Activated CD8-positive, alpha-beta memory T cell treated with anti-CD3 and anti-CD28 coated beads, Interleukin-2, amount 50 U/mL, for 24 hours (primary cell): ENCODE results near the gene PGBD5.

ENCODE experiments used
- DNase-seq: peaks from one replicate; pipeline ENCODE4 v3.0.0-alpha.2; 2020; ENCODE audit errors: extremely low read depth

The PGBD5 gene

DNA sequence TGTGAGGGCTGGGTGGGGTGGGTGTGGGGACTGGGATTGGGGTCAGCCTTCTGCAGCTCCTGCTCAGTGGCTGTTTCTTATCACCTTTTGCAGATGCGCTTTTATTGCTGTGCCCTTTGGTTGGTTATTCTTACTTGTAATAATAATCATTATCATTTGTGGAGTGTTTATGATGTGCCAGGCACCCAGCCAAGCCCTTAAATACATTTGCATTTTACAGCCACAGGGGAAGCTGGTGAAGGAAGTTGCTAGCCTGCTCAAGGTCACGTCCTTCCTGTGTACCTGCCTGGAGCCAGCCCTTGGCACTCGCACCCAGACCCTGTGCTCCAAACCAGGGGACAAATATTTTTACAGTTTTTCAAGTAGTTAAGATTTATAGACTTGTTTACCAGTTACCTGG, 144.0 kb downstream of the PGBD5 start:
- no peak for DNase-seq

DNA sequence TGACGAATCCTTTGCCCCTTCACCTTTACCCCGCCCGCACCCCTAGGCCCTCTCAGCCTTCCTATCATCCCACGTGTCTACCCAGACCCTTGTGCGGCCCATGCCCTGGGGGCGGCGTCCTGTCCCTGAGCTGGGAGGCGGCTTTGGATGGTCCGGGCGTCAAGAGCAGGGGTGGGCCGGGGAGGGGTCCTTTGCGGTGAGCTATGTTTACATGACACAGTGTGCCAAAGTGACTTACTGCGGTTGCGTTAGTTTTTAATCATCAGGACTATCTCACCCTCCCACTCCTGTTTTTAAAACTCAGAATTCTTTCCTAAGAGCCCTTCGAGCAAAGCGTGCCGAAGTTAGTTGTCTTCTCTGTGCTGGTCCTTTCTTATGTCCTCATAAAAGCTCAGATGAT, 144.6 kb downstream of the PGBD5 start:
- no peak for DNase-seq

GRCh38 chr1:230280906-230281413, 145.2 kb downstream of the PGBD5 start:
- no peak for DNase-seq

DNA sequence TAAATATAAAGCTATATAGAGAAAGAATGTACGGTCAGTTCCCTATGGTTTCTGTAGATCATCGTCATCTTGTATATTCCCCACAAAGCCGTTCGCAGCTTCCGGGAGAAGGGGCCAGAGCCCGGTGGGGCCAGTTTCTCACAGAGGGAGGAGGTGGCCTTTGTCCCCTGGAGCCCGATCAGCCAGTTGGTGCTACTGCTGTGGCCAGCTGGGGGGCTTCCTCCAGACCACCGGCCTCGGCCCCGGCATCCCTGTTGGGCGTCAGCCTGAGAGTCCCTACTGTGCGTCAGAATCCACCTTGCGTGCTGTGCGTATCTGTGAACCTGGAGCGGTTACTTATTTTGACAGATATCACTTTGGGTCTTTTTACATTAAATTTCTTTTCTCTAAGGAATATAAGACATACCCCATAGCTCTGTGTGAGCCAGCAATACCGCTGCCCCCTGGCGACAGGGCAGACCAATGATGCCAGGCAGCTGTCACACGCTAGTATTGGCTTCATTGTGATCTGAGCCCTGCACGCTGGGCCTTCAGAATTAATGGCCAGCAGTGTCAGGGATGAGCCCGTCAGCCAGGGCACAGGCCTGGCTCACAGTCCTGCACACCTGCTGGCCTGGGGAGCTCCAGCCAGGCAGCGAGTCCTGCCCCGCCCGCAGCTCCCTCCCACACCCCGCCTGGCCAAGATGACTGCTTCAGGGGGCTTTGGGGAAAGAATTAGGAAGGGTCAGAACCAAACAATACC, 145.9 kb downstream of the PGBD5 start:
- DNase-seq, result no peak

GRCh38 chr1:230279583-230279945, 146.6 kb downstream of the PGBD5 start:
- DNase-seq, result no peak

DNA sequence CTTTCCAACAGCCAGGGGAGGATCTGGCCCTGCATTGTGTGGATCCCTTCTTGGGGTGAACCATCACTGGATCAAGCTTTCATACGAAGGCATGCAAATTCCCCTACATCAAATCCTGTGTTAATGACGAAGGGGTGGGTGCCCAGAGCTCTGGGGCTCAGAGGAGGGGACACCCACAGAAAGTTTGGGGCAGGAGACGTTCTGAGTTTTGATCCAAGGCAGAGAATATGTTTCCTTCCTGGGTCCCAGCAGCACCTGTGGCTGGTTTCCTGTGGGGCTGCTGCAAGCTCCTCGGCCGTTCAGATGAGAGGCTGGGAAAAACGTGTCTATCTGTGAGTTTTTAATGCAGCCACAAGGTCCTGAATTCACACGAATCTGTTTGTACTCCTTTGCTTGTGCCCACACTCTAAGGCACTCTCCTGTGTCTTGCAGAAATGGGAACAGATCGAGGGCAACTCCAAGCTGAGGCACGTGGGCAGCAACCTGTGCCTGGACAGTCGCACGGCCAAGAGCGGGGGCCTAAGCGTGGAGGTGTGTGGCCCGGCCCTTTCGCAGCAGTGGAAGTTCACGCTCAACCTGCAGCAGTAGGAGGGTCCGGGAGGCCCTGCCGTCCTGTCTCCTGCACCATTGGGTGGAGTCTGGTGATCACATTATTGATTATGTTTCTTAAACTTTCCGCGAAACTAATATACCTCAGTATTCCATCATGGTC, 147.1 kb downstream of the PGBD5 start:
- DNase-seq, result no peak

DNA sequence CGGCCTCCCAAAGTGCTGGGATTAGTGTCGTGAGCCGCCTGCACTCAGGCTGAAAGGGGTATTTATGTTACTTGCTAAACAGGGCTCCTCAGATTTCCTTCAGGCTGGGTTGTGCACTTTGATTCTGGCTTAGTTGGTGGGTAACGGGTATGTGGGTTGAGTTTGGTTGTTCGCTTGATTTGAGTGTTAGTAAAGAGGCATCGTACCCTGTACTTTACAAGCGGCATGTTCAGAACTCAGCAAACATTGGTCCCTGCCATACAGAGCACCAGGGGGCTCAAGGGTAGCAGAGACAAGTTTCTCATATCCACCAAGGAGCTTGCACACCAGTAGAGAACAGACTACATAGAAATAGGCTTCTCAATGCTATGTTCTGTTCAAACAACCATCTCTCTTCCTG, 147.8 kb downstream of the PGBD5 start:
- no peak for DNase-seq

- no peak for DNase-seq
Measured at GRCh38 chr1:230277201-230278025, 148.7 kb downstream of the PGBD5 start.

DNA sequence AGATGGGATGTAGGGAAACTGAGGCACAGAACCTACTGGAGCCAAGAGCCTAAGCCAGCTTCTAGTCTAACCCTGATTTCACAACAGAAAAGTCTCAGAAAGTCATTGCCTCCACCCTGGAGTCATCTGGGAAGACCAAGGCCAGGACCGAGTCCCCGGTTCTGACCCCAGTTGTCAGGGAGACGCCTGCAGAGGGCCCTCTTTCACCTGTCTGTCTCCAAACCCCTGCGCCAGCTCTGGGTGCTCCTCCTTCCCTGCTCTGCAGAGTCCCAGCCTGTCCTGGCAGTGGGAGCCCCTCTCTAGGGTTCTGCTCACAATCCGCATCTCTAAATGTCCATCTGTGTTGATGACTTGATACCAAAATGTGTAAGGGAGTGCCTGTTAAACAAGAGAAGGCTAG, 149.7 kb downstream of the PGBD5 start:
- DNase-seq, result no peak

DNA sequence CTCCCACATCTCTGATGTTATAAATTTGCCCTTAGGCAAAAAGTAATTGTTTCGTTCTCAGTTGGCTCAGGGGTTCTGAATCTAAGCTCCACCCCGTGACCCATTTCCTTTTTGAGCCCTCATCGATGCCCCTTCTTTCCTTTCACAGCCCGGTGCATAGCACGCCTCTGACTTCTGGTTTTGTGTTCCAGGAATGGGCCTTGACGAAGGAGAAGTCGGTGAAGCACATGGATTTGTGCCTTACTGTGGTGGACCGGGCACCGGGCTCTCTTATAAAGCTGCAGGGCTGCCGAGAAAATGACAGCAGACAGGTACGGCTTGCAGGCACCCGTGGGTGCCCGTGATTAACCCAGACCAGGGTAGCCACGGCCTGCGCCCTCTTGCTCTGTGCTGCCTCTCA, 151.9 kb downstream of the PGBD5 start:
- no peak for DNase-seq

GRCh38 chr1:230273141-230273710, 152.9 kb downstream of the PGBD5 start:
- no peak for DNase-seq

DNA sequence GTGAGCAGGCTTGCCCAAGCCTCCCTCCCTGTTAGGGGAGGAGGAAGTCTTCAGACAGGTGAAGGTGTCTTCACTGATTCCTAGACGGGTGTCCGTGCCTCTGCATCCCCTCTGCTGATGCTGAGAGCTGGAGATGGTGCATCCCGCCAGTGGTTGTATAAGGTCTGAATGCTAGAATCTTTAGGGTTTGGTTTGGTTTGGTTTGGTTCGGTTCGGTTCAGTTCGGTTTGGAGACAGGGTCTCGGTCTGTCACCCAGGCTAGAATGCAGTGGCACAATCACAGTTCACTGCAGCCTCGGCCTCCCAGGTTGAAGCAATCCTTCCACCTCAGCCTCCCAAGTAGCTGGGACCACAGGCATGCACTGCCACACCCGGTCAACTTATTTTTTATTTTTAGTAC, 153.6 kb downstream of the PGBD5 start:
- DNase-seq, result no peak

GRCh38 chr1:230271300-230272035, 154.7 kb downstream of the PGBD5 start:
- no peak for DNase-seq

GRCh38 chr1:230270559-230271281, 155.4 kb downstream of the PGBD5 start:
- peak; percentile 7 for DNase-seq

DNA sequence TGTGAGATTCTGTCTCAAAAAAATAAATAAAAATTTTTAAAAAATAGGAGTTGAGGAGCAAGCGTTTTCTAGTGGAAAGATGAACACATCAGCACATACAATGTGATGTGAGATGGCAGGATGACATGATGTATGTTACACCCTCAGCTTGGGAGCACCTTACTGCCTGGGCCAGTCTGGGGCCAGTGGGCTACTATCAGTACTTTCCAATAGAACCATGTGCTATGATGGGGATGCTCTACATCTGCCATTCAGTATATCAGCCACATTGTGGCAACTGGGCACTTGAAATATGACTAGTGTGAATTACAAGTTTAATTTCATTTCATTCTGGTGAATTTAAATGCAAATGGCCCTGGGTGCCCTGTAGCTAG, 156.0 kb downstream of the PGBD5 start:
- DNase-seq, result no peak

- no peak for DNase-seq
Measured at GRCh38 chr1:230268371-230269170, 157.6 kb downstream of the PGBD5 start.

DNA sequence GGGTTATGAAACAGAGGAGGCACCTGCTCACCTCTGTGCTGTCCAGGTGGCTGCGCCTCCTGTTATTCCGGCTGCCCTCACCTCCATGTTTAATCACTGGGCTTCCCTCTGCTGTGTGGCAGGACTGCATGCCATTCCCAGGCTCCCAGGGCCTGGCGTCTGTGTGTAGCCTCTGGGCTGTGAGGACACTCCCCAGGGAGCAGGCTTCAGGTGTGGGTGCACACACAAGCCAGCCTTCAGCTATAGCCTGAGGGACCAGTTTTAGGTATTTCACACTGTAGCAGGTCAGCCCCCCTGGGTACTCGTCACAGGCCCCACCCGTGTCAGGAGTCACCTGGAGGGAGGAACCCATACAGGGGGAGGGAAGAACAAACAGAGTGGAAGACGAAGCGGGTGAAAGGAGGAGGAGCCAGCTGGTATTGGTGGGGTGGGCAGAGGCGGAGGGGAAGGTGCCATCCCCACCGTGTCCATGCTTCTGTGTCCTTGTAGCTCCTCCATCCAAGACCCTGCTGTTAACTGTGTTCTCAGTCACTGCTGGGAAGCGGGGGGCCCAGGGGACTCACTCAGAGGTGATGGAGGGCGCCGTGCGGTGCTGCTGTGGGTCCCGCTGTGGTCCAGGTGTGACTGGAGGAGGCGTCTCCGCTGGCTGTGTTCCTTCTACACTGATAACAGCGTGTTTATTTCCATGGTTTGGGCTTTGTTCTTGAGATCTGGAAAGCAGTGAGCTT, 158.6 kb downstream of the PGBD5 start:
- DNase-seq, result no peak

DNA sequence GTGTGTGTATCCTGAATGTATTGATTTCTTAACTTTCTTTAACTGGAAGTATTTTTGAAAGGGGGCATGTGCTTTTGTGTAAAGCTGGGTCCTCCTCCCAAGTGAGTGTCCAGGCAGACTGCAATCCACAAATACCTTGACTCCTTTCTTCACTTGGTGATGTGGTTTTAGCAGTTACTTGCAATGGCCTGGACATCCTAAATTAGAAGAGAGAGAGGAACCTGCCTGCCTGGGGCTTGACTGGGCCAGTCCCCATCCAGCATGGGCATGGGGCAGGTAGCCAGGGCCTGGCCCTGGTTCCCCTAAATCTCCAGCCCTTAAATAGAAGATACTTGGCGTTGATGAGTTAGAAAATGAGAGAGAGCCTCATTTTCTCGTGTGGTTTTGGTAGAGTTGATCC, 159.7 kb downstream of the PGBD5 start:
- no peak for DNase-seq
